Midbrain (tissue), 1 donor: ENCODE data around the gene TTC12.

Source experiments
- DNase-seq: peaks from one replicate; lab custom pipeline; 2025; lab: John Stamatoyannopoulos, UW

TTC12 gene

GRCh38 chr11:113314389-113315301 lies at the start of gene TTC12:
TTC12 (plus strand) TSS chr11:113314583; CDS start chr11:113316258, 1,675 bp downstream.
- peak; percentile 94 for DNase-seq

- DNase-seq = no peak
These were observed 49.0 kb upstream of the TTC12 start for GRCh38 chr11:113265362-113265761.

GRCh38 chr11:113267493-113267892 lies 46.9 kb upstream of the TTC12 start:
- peak; percentile 71 for DNase-seq

GRCh38 chr11:113269096-113269495 lies 45.3 kb upstream of the TTC12 start:
- DNase-seq = no peak

GRCh38 chr11:113269636-113270035 lies 44.7 kb upstream of the TTC12 start:
- DNase-seq = no peak

- DNase-seq = no peak
These were observed 44.3 kb upstream of the TTC12 start for GRCh38 chr11:113270080-113270479.

GRCh38 chr11:113271551-113272245 lies 42.7 kb upstream of the TTC12 start:
- DNase-seq = no peak

GRCh38 chr11:113272281-113272680 lies 42.1 kb upstream of the TTC12 start:
- no peak for DNase-seq

- DNase-seq = no peak
These were observed 41.3 kb upstream of the TTC12 start for GRCh38 chr11:113272927-113273615.

GRCh38 chr11:113273720-113274119 lies 40.7 kb upstream of the TTC12 start:
- no peak for DNase-seq

- peak; percentile 17 for DNase-seq
These were observed 39.4 kb upstream of the TTC12 start for GRCh38 chr11:113274713-113275582.

- no peak for DNase-seq
These were observed 38.8 kb upstream of the TTC12 start for GRCh38 chr11:113275602-113276001.

GRCh38 chr11:113276466-113276865 lies 37.9 kb upstream of the TTC12 start:
- no peak for DNase-seq

- no peak for DNase-seq
These were observed 36.5 kb upstream of the TTC12 start for GRCh38 chr11:113277907-113278306.

- no peak for DNase-seq
These were observed 35.9 kb upstream of the TTC12 start for GRCh38 chr11:113278481-113278880.

- peak; percentile 57 for DNase-seq
These were observed 35.5 kb upstream of the TTC12 start for GRCh38 chr11:113278925-113279324.

GRCh38 chr11:113279591-113279990 lies 34.8 kb upstream of the TTC12 start:
- DNase-seq = no peak

- DNase-seq = no peak
These were observed 33.2 kb upstream of the TTC12 start for GRCh38 chr11:113281052-113281725.

GRCh38 chr11:113282898-113283437 lies 31.4 kb upstream of the TTC12 start:
- no peak for DNase-seq

- no peak for DNase-seq
These were observed 30.5 kb upstream of the TTC12 start for GRCh38 chr11:113283881-113284280.

GRCh38 chr11:113286009-113286408 lies 28.4 kb upstream of the TTC12 start:
- DNase-seq = no peak
